Skeletal muscle tissue (tissue), 4 donors: ENCODE results near the gene PTPRN2. TPM values are rescaled to one million over a fixed set of nuclear protein-coding genes. Genes with fewer than 3 reads are reported as not detected.

Source experiments
- H3K27ac ChIP-seq: one replicate; pipeline ENCODE4 v1.7.0; 2013; ENCODE audit warnings: mild to moderate bottlenecking, low read depth, low read length, inconsistent platforms
- H3K27me3 ChIP-seq, 3 donors: one replicate each; pipeline ENCODE4 v1.7.0; 2013; ENCODE audit warnings: low read length in 3 of 3; ENCODE audit not compliant: control insufficient read depth in 3 of 3, insufficient read depth in 3 of 3
- H3K36me3 ChIP-seq, 3 donors: one replicate each; pipeline ENCODE4 v1.7.0; 2013; ENCODE audit warnings: low read length in 3 of 3; ENCODE audit not compliant: control insufficient read depth in 3 of 3, insufficient read depth in 3 of 3
- H3K4me1 ChIP-seq, 3 donors: one replicate each; pipeline ENCODE4 v1.7.0; 2013; ENCODE audit warnings: low read length in 3 of 3, mild to moderate bottlenecking in 3 of 3; ENCODE audit not compliant: control insufficient read depth in 3 of 3, insufficient read depth in 3 of 3
- H3K4me3 ChIP-seq, 3 donors: one replicate each; pipeline ENCODE4 v1.7.0; 2013; ENCODE audit warnings: low read length in 3 of 3
- H3K9ac ChIP-seq, 3 donors: one replicate each; pipeline ENCODE4 v1.7.0; 2013; ENCODE audit warnings: low read length in 3 of 3, mild to moderate bottlenecking in 3 of 3, moderate library complexity in 2 of 3, low read depth in 1 of 3
- H3K9me3 ChIP-seq, 3 donors: one replicate each; pipeline ENCODE4 v1.7.0; 2013; ENCODE audit warnings: low read length in 3 of 3; ENCODE audit not compliant: control insufficient read depth in 3 of 3
- total RNA-seq: library from RNA; depleted of rRNA; stranded (reverse); fragments of >200 nt; gene quantifications from one replicate; pipeline ENCODE4 v1.2.3, GENCODE V29; 2014
- donor health status: Osteomylitis.

Gene PTPRN2
- total RNA-seq, 1 donor from 2014 or later, result 1.6 TPM

DNA sequence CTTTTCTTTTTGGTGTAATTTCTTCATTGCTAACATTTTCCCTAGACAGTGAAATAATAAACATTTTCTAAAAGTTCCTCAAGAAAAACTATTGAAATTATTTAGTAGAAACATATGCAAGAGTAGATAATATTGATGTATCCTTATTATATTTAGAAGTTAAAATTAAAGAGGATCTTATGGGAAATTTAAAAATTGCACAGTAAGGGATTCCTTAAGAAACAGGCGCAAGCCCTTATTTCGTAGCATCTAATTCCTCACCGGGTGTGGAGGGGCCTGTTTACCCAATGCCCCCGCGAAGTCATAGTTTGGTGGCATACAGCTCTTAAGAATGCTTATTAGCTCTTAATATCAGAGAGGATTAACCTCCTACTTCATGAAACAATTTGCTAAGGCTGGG lies 783.7 kb downstream of the PTPRN2 start:
- no peak overlapping the region for H3K9ac ChIP-seq
- no peaks in the 10 kb centered on the region for H3K36me3 ChIP-seq
- no peaks in the 10 kb centered on the region for H3K4me1 ChIP-seq

DNA sequence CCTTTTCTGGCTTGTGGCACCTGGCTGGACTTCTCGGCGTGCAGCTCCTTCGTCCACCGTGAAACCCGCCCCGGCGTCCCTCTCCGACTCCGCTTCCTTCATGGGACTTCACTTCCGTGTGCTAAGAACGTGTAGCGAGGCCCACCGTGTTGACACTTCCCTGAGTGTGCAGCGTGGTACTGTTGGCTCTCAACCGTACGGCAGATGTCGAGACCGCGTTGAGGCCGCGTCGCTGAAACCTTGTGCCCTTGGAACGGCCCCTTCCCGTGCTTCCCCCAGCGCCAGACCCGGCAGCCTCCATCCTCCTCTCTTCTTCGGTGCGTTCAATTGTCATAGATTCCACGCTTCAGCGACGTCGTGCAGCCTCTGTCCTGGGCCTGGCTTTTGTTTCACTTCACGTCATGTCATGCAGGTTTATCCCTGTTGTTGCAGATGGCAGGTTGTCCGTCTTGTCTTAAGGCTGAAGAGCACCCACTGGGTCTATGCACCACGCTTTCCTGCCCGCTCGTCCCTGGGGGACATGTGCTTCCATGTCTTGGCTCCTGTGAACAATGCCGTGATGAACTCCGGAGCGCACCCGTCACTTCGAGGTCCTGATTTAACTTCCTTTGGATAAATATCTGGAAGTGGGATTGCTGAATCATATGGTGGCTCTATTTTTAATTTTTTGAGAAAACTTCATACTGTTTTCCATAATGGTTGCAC lies 785.5 kb downstream of the PTPRN2 start:
- Histone ChIP-seq H3K9ac (no peak overlapping the region), H3K9me3 (peaks cover 2 to 5% (median 3%) of the 10 kb centered on the region in 3 donors)

More for the DNA sequence above, 783.7 kb downstream of the PTPRN2 start:
- Histone ChIP-seq H3K9me3 (peaks cover 2 to 5% (median 3%) of the 10 kb centered on the region in 3 donors), H3K27me3 (peaks cover 0 to 3% (median 0%) of the 10 kb centered on the region in 3 donors), H3K4me3 (no peak overlapping the region), H3K27ac (no peak overlapping the region)

DNA sequence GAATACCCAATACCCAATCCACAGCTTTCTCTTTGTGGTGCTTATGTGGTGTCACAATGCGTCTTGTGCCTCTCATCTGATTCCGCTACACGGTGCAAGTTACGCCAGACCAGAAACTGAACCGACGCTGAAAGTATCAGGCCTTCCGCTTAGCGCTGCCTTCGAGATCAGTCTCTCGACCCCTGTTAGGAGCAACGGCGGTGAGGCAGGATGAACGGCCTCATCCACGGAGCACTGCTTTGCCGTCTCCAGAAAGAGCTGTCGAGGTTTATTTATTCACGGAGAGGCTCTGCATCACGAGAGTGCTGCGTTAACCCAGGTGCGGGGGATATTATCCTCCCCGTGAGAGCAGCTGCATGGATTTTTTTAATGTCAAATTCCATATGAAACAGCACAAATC lies 786.5 kb downstream of the PTPRN2 start:
- no peak overlapping the region for H3K9ac ChIP-seq

More for the DNA sequence above, 785.5 kb downstream of the PTPRN2 start:
- Histone ChIP-seq H3K4me1 (no peaks in the 10 kb centered on the region), H3K27ac (no peak overlapping the region), H3K4me3 (no peak overlapping the region), H3K36me3 (no peaks in the 10 kb centered on the region), H3K27me3 (peaks cover 0 to 3% (median 0%) of the 10 kb centered on the region in 3 donors)

DNA sequence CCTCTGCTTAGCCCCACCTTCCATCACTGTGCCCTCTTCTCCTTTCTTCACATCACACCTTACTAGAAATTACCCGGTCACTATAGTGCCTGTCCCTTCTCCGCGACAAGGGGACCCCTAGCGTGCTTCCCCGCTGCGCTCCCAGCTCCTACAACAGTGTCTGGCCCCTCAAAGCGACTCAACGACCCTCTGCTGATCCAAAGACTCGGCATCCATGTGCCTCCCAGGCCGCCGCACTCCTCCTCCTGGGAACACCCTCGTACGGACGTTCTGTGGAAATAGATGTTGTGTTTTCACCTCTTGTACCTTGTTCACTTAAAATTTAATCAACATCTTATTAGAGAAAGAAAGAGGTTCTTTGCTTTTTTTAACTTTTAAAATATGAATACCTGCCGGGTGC lies 787.3 kb downstream of the PTPRN2 start:
- no peaks in the 10 kb centered on the region for H3K36me3 ChIP-seq
- peaks cover 0 to 3% (median 0%) of the 10 kb centered on the region in 3 donors for H3K27me3 ChIP-seq
- H3K9ac ChIP-seq, result no peak overlapping the region
- peaks cover 2 to 5% (median 3%) of the 10 kb centered on the region in 3 donors for H3K9me3 ChIP-seq
- no peak overlapping the region for H3K4me3 ChIP-seq
- no peak overlapping the region for H3K27ac ChIP-seq
- no peaks in the 10 kb centered on the region for H3K4me1 ChIP-seq

More for the DNA sequence above, 786.5 kb downstream of the PTPRN2 start:
- Histone ChIP-seq H3K36me3 (no peaks in the 10 kb centered on the region), H3K9me3 (peaks cover 2 to 5% (median 3%) of the 10 kb centered on the region in 3 donors), H3K27ac (no peak overlapping the region), H3K4me1 (no peaks in the 10 kb centered on the region), H3K4me3 (no peak overlapping the region), H3K27me3 (peaks cover 0 to 3% (median 0%) of the 10 kb centered on the region in 3 donors)

DNA sequence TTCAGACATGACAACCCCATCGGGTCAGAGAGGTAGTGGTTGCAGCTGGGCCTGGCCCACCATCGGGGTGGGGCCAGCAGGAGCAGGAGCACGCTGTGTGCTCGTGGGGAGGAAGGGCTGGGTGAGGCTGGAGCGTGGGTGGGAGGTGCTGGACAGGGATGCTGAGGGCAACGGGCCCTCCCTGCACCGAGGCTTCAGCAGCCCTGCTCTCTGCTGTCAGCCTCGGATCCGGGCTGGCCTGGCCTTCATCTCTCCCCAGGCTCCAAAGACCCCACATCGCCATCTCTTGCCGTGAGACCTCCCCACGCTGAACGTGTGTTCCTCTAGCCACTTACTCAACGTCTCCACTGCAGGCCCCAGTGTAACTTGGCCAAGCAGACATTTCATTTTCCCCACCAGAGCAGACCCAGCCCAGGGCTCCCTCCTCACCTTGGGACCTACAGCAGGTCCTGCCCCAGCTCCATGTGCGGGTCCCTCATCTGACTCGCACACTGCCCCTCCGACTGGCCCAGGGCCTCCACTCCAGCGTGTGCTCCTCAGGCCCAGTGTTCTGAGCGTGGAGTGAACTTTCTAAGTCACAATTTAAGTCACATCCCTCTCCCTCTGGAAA lies 788.4 kb downstream of the PTPRN2 start:
- peaks cover 0 to 3% (median 0%) of the 10 kb centered on the region in 3 donors for H3K27me3 ChIP-seq
- no peak overlapping the region for H3K4me3 ChIP-seq
- H3K9me3 ChIP-seq, result peaks cover 2 to 5% (median 3%) of the 10 kb centered on the region in 3 donors
- no peaks in the 10 kb centered on the region for H3K36me3 ChIP-seq
- no peaks in the 10 kb centered on the region for H3K4me1 ChIP-seq
- no peak overlapping the region for H3K27ac ChIP-seq
- H3K9ac ChIP-seq, result no peak overlapping the region

DNA sequence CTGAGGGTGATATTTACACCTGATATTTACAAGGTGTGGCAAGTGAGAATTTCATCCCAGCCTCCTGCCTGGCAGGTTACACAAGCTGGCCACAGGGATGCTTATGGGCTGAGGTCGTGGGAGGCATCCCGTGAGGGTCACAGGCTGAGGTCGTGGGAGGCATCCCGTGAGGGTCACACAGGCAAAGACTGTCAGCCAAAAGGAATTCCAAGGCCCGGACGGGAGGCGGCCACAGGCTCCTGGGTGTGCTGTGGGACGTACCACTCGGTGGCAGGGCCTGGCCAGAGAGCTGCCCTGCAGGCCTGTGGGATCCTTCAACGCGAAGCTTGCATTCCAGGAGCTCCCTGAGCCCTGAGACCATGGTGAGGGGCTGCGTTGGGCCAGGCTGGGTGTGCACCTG lies 790.3 kb downstream of the PTPRN2 start:
- Histone ChIP-seq H3K9me3 (peaks cover 0 to 2% (median 0%) of the 10 kb centered on the region in 3 donors), H3K27me3 (peaks cover 0 to 9% (median 0%) of the 10 kb centered on the region in 3 donors), H3K4me3 (no peak overlapping the region), H3K27ac (no peak overlapping the region), H3K4me1 (no peaks in the 10 kb centered on the region), H3K9ac (no peak overlapping the region), H3K36me3 (no peaks in the 10 kb centered on the region)

DNA sequence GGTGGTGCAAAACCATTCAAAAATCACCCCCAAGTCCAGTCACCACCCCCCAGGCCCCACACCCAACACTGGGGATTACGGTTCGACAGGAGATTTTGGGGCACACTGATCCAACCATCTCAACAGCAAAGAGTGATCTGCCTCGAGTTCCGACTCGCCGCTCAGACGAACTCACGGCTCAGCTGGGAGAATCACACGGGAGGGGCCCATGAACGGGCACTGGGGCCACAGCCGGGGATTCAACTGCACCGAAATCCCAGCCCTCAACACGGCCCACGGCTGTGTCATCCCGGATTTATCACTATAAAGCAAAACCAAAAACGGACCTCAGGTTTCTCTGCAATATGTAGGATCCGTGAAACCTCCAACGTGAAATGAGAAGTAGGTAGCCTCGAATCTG lies 790.8 kb downstream of the PTPRN2 start:
- no peaks in the 10 kb centered on the region for H3K4me1 ChIP-seq
- H3K4me3 ChIP-seq, result no peak overlapping the region
- no peak overlapping the region for H3K27ac ChIP-seq
- H3K9ac ChIP-seq, result no peak overlapping the region
- H3K27me3 ChIP-seq, result peaks cover 0 to 13% (median 0%) of the 10 kb centered on the region in 3 donors
- no peaks in the 10 kb centered on the region for H3K36me3 ChIP-seq
- no peaks in the 10 kb centered on the region for H3K9me3 ChIP-seq

DNA sequence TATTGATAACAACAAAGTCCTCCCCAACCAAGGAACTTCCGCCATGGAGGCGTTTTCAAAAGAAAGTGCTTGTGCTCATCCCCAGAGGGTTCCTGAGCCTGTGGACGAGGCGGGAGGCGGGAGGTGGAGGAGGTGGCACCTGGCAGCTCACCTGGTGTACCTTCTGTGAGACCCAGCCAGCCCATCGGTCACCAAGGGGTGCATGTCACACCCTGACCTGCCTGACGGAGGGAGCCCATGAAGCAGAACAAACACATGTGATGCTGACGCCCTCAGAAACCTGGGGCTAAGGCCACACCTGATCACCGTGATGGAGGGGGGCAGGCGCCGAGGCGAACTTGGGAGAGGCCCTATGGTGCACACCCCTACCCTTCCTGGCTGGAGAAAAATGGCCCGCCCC lies 792.0 kb downstream of the PTPRN2 start:
- no peak overlapping the region for H3K9ac ChIP-seq
- H3K4me3 ChIP-seq, result no peak overlapping the region
- H3K27me3 ChIP-seq, result peaks cover 0 to 13% (median 0%) of the 10 kb centered on the region in 3 donors
- no peaks in the 10 kb centered on the region for H3K9me3 ChIP-seq
- no peaks in the 10 kb centered on the region for H3K4me1 ChIP-seq
- no peak overlapping the region for H3K27ac ChIP-seq
- H3K36me3 ChIP-seq, result no peaks in the 10 kb centered on the region

DNA sequence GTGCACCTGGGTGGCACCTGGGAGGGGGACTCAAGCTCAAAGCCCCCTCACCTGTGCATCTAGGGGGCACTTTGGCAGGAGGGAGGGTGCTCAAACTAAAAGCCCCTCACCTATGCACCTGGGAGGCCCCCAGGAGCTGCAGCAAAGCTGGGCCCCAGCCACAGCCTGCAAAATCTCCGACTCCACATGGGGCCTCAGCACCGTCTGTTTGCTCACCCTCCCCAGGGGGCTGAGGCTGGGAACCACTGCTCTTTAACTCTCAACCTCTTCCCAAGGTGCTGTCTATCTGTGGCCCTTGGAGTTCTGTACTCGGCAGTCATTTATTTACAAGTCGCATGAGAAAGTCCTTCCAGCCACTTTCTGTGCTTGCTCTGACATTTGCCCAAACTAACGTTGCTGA lies 792.4 kb downstream of the PTPRN2 start:
- H3K9me3 ChIP-seq, result no peaks in the 10 kb centered on the region
- H3K27ac ChIP-seq, result no peak overlapping the region
- H3K4me3 ChIP-seq, result no peak overlapping the region
- H3K9ac ChIP-seq, result no peak overlapping the region
- H3K36me3 ChIP-seq, result no peaks in the 10 kb centered on the region
- peaks cover 0 to 13% (median 0%) of the 10 kb centered on the region in 3 donors for H3K27me3 ChIP-seq
- no peaks in the 10 kb centered on the region for H3K4me1 ChIP-seq

DNA sequence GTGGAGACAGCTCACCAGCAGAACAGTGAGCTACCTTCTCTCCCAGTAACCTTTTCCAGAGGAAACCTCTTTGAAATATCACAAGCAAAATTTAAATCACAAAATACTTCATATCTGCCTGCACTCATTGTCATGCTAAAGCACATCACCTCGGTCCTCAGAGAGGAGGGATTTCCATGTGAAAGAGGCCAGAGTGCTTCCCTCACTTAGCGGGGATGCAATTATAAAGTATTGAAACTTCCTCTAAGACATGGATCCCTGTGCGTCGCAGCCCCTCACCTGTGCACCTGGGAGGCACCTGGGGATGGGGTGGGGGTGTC lies 792.9 kb downstream of the PTPRN2 start:
- Histone ChIP-seq H3K27me3 (peaks cover 0 to 10% (median 0%) of the 10 kb centered on the region in 3 donors), H3K9ac (no peak overlapping the region), H3K4me3 (no peak overlapping the region), H3K27ac (no peak overlapping the region), H3K4me1 (no peaks in the 10 kb centered on the region), H3K9me3 (peaks cover 0 to 3% (median 0%) of the 10 kb centered on the region in 3 donors), H3K36me3 (no peaks in the 10 kb centered on the region)
